NCI-H2107 treated with DMSO at 0.1 percent for 48 hours (cell line): ENCODE data around the gene BRPF3.

Source experiments
- DNase-seq: peaks from one replicate; lab custom pipeline; 2025; ENCODE audit not compliant: unreplicated experiment; lab: John Stamatoyannopoulos, UW

Gene BRPF3

GRCh38 chr6:36227379-36228228 lies 31.1 kb downstream of the BRPF3 start:
- DNase-seq, result no peak

- DNase-seq, result no peak
Observed at GRCh38 chr6:36229223-36229622, 32.7 kb downstream of the BRPF3 start.

- DNase-seq, result no peak
Observed at GRCh38 chr6:36230371-36230770, 33.8 kb downstream of the BRPF3 start.

- no peak for DNase-seq
Observed at GRCh38 chr6:36232172-36232571, 35.6 kb downstream of the BRPF3 start.

GRCh38 chr6:36235309-36235708 lies 38.8 kb downstream of the BRPF3 start:
- DNase-seq, result no peak

- no peak for DNase-seq
Observed at GRCh38 chr6:36235862-36236261, 39.3 kb downstream of the BRPF3 start.

- no peak for DNase-seq
Observed at GRCh38 chr6:36239774-36240173, 43.2 kb downstream of the BRPF3 start.

GRCh38 chr6:36241728-36242127 lies 45.2 kb downstream of the BRPF3 start:
- DNase-seq, result no peak

GRCh38 chr6:36242161-36242560 lies 45.6 kb downstream of the BRPF3 start:
- no peak for DNase-seq

GRCh38 chr6:36242626-36243025 lies 46.1 kb downstream of the BRPF3 start:
- DNase-seq, result no peak

- DNase-seq, result no peak
Observed at GRCh38 chr6:36243562-36244212, 47.1 kb downstream of the BRPF3 start.

GRCh38 chr6:36244641-36245280 lies 48.2 kb downstream of the BRPF3 start:
- no peak for DNase-seq

- no peak for DNase-seq
Observed at GRCh38 chr6:36245572-36246061, 49.1 kb downstream of the BRPF3 start.

- DNase-seq, result no peak
Observed at GRCh38 chr6:36246506-36247268, 50.1 kb downstream of the BRPF3 start.

GRCh38 chr6:36247693-36248092 lies 51.1 kb downstream of the BRPF3 start:
- no peak for DNase-seq

- DNase-seq, result no peak
Observed at GRCh38 chr6:36248980-36249379, 52.4 kb downstream of the BRPF3 start.

- DNase-seq, result no peak
Observed at GRCh38 chr6:36249536-36249935, 53.0 kb downstream of the BRPF3 start.

GRCh38 chr6:36252005-36252404 lies 55.5 kb downstream of the BRPF3 start:
- no peak for DNase-seq

GRCh38 chr6:36263390-36264000 lies 67.0 kb downstream of the BRPF3 start:
- no peak for DNase-seq

GRCh38 chr6:36265744-36266143 lies 69.2 kb downstream of the BRPF3 start:
- no peak for DNase-seq
